Measurements from ENCODE around the gene FLYWCH1. TPM values are rescaled to one million over a fixed set of nuclear protein-coding genes. Genes with fewer than 3 reads are reported as not detected.

FLYWCH1 gene
- total and polyA plus RNA-seq, 12 donors: 22.1 to 42.3 (median 32.8) TPM

DNA sequence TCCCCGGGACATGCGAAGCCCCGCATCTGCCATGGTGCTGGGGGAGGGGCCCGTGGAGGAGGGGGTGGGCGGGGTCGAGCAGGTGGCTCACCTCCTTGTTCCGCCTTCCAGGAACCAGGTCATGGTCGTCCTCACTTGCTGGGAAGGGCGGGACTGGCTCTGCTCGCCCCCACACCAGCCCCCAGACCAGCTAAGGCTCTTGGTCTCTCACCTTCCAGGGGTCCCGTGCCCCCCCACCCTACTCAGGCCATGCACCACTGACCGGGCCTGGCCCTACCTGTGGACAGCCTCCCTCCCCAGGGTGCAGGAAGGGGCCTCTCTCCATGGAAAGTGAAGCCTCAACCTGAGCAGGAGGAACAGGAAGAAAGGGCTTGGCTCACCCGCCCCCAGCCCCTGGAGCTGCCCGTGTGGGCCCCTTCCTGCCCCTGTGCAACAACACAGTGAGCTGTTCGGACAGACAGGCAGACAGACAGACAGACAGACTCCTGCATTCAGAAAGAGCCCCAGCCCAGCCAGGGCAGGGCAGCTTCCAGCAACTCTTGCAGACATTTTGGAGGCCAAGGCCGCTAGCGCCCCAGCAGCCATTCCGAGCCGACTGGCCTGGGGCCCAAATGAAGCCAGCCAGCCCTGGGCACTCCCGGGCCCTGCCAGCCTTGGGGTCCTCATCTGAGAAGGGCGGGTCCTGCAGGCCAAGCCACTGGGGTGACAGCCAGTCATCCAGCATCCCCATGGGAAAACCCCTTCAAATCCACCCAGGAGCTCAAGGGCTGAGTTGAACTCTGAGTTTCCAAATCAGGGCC, 44.2 kb downstream of the FLYWCH1 start:
- Histone ChIP-seq H3K27me3 (peaks cover 16 to 69% (median 54%) of the 10 kb centered on the region in 7 donors), H3K36me3 (no peaks in the 10 kb centered on the region), H3K9me3 (no peaks in the 10 kb centered on the region), H3K4me3 (no peak overlapping the region), H3K27ac (no peak overlapping the region), H3K4me1 (peaks cover 0 to 9% (median 0%) of the 10 kb centered on the region in 9 donors)
- WGBS, 2 donors: 44 to 52% methylated on average over 15 to 21 of the region's 21 CpGs
- TF ChIP-seq, protein P1, sequence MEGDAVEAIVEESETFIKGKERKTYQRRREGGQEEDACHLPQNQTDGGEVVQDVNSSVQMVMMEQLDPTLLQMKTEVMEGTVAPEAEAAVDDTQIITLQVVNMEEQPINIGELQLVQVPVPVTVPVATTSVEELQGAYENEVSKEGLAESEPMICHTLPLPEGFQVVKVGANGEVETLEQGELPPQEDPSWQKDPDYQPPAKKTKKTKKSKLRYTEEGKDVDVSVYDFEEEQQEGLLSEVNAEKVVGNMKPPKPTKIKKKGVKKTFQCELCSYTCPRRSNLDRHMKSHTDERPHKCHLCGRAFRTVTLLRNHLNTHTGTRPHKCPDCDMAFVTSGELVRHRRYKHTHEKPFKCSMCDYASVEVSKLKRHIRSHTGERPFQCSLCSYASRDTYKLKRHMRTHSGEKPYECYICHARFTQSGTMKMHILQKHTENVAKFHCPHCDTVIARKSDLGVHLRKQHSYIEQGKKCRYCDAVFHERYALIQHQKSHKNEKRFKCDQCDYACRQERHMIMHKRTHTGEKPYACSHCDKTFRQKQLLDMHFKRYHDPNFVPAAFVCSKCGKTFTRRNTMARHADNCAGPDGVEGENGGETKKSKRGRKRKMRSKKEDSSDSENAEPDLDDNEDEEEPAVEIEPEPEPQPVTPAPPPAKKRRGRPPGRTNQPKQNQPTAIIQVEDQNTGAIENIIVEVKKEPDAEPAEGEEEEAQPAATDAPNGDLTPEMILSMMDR (IDR thresholded peaks at IDR 0.05): no peak
- intact Hi-C loops (cut with DNase I): no loop called here
- DNase-seq: no peak
- peak in 2 of 8 donors; percentile 15 to 19 for ATAC-seq

DNA sequence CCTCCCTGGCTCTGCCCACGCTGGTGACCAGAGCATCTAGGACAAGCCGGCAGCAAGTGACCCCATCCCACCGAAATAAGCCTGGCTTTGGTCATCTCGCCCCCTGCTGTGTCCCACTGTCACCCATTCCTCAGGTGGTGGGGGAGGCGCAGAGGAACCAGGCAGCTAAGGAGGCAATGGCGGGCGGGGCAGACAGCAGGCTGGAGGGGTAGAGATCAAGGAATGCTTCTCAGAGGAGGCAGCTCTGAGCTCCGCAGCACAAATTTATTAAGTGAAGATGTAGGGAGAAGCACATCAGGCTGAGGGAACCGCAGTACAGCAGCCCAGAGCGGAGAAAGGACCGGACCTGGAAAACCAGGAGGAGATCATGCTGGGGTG, 44.8 kb downstream of the FLYWCH1 start:
- DNase-seq: no peak
- TF ChIP-seq, protein P1 (IDR thresholded peaks at IDR 0.05): no peak
- 71 to 80% methylated on average over 11 of the region's 11 CpGs for WGBS, 2 donors
- Histone ChIP-seq H3K36me3 (no peaks in the 10 kb centered on the region), H3K9me3 (no peaks in the 10 kb centered on the region), H3K4me1 (peaks cover 0 to 10% (median 0%) of the 10 kb centered on the region in 9 donors), H3K4me3 (no peak overlapping the region), H3K27me3 (peaks cover 21 to 75% (median 59%) of the 10 kb centered on the region in 7 donors), H3K27ac (no peak overlapping the region)
- intact Hi-C loops (cut with DNase I): no loop called here
- no peak for ATAC-seq

DNA sequence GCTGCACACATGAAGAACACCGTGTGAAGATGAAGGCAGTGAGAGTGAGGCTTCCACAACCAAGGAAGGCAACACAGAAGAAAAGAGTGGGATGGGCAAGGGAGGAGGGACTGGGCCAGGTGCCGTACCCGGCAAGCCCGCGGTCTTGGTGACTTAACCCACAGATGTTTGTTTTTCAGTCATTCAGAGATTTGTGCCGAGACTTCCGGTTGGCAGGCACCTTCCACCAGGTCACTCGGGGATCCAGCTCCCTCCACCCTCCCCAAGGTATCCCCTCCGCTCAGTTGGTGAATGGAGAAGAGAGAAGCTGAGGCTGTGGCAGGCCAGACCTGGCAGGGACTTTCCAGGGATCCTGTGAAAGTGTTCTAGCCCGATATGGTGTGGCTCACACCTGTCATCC, 47.5 kb downstream of the FLYWCH1 start:
- DNase-seq (no peak), ATAC-seq (no peak)
- no peak overlapping the region for H3K4me3 ChIP-seq
- no peaks in the 10 kb centered on the region for H3K36me3 ChIP-seq
- 68 to 70% methylated on average over 10 of the region's 10 CpGs for WGBS, 2 donors
- TF ChIP-seq, protein P1 (IDR thresholded peaks at IDR 0.05): no peak
- H3K27ac ChIP-seq: no peak overlapping the region
- H3K4me1 ChIP-seq: peaks cover 9 to 26% (median 16%) of the 10 kb centered on the region in 9 donors
- peaks cover 36 to 97% (median 85%) of the 10 kb centered on the region in 7 donors for H3K27me3 ChIP-seq
- no peaks in the 10 kb centered on the region for H3K9me3 ChIP-seq
- intact Hi-C loops (cut with DNase I): no loop called here

DNA sequence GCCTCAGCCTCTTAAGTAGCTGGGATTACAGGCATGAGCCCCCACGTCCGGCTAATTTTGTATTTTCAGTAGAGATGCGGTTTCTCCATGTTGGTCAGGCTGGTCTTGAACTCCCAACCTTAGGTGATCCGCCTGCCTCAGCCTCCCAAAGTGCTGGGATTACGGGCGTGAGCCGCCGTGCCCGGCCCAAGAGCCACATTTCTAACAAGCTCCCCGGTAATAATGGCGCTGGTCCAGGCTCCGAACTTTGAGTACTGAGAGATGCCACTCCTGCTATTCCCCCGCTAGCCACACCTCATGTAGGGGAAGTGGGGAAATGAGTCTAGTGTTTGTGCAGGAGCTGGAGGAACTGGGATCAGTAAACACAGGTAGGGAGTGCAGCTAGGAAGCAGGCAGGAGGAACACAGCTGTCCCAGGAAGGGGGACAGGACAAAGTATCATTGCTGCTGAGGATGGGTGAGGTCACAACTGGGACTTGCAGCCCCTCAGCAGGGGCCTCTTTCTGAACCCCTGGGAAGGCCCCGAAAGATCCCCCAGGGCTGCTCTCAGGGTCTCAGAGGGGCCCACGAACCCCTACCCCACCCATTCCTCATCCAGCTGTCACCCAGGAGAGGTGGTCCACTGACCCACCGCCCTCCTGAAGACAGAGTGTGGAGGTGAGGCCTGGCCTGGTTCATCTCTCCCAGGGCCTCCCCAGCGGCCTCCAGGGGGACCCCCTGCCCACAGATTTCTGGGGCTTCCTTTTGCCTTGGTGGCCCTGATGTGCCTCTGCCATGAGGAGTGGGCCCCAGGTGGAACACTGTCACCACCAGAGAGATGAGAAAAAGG, 48.7 kb downstream of the FLYWCH1 start:
- TF ChIP-seq, protein P1 (IDR thresholded peaks at IDR 0.05): no peak
- DNase-seq (no peak), ATAC-seq (no peak)
- Histone ChIP-seq H3K36me3 (no peaks in the 10 kb centered on the region), H3K9me3 (no peaks in the 10 kb centered on the region), H3K27me3 (peaks cover 40 to 99% (median 88%) of the 10 kb centered on the region in 7 donors), H3K27ac (no peak overlapping the region), H3K4me3 (no peak overlapping the region), H3K4me1 (peaks cover 16 to 38% (median 25%) of the 10 kb centered on the region in 9 donors)
- intact Hi-C loops (cut with DNase I): no loop called here
- WGBS, 2 donors: 74 to 75% methylated on average over 17 of the region's 17 CpGs

Measured in heart right ventricle (tissue), 16 donors.